IMR-90 (cell line): ENCODE results near the gene PLSCR3. TPM values are rescaled to one million over a fixed set of nuclear protein-coding genes. Genes with fewer than 3 reads are reported as not detected.

ENCODE experiments used
- ATAC-seq: fragments of 200-7000 bp; cut with Tn5 transposase; 2 replicates; pipeline ENCODE4 v1.9.1; 2020; ENCODE audit warnings: low read depth, mild to moderate bottlenecking, moderate library complexity
- BruUV-seq: library from RNA; stranded (reverse); fragments of 400-500 nt; replicated peaks from 2 replicates; lab custom pipeline; 2021; lab: Mats Ljungman, UMichigan
- CTCF ChIA-PET: fragments of 300-600 bp; formaldehyde crosslinking; extraction: SDS; loops from one replicate; lab custom pipeline; 2021; ENCODE audit warnings: antibody characterized with exemption; lab: Yijun Ruan, JAX
- POLR2A ChIA-PET: fragments of 300-600 bp; sonication (Branson Sonifier 250); formaldehyde crosslinking; loops from one replicate; lab custom pipeline; 2022; ENCODE audit warnings: antibody characterized with exemption; ENCODE audit not compliant: unreplicated experiment; lab: Charles Lee
- DNase-seq: peaks from one replicate; pipeline ENCODE4 v3.0.0; 2013
- H2AFZ ChIP-seq: replicated peaks from 2 replicates; pipeline ENCODE3; 2013; ENCODE audit warnings: low read length, mild to moderate bottlenecking; ENCODE audit not compliant: poor library complexity
- H2AK5ac ChIP-seq: 2 replicates; pipeline ENCODE4 v1.6.1; 2013; ENCODE audit warnings: low read depth, low read length, inconsistent platforms
- H2AK9ac ChIP-seq: replicated peaks from 2 replicates; pipeline ENCODE3; 2013; ENCODE audit warnings: mild to moderate bottlenecking, low read depth, low read length, moderate library complexity; ENCODE audit not compliant: poor library complexity
- H2BK120ac ChIP-seq: 2 replicates; pipeline ENCODE4 v1.6.1; 2013; ENCODE audit warnings: low read depth, low read length, inconsistent platforms
- H2BK15ac ChIP-seq: 3 replicates; pipeline ENCODE4 v1.6.1; 2013; ENCODE audit warnings: low read depth, low read length, inconsistent platforms
- H2BK20ac ChIP-seq: 2 replicates; pipeline ENCODE4 v1.6.1; 2013; ENCODE audit warnings: low read depth, mild to moderate bottlenecking, inconsistent platforms, low read length, moderate library complexity
- H2BK5ac ChIP-seq: 2 replicates; pipeline ENCODE4 v1.6.1; 2013; ENCODE audit warnings: mild to moderate bottlenecking, low read depth, low read length, inconsistent platforms; ENCODE audit not compliant: poor library complexity, severe bottlenecking
- H3K14ac ChIP-seq: replicated peaks from 2 replicates; pipeline ENCODE4 v1.6.1; 2013; ENCODE audit warnings: low read depth, low read length, inconsistent platforms
- H3K18ac ChIP-seq: 2 replicates; pipeline ENCODE4 v1.6.1; 2013; ENCODE audit warnings: low read depth, low read length, control low read depth
- H3K23ac ChIP-seq: 2 replicates; pipeline ENCODE4 v1.6.1; 2013; ENCODE audit warnings: low read depth, low read length, inconsistent platforms
- H3K27ac ChIP-seq: 2 replicates; pipeline ENCODE4 v1.5.1; 2013; ENCODE audit warnings: mild to moderate bottlenecking, control low read depth, low read length; ENCODE audit not compliant: insufficient read depth
- H3K27me3 ChIP-seq: 2 replicates; pipeline ENCODE4 v1.6.1; 2013; ENCODE audit warnings: low read length; ENCODE audit not compliant: control insufficient read depth, insufficient read depth
- H3K36me3 ChIP-seq: 2 replicates; pipeline ENCODE4 v1.6.1; 2013; ENCODE audit warnings: low read length, mixed read lengths; ENCODE audit not compliant: control insufficient read depth, insufficient read depth
- H3K4ac ChIP-seq: 2 replicates; pipeline ENCODE4 v1.6.1; 2013; ENCODE audit warnings: low read depth, low read length, inconsistent platforms
- H3K4me1 ChIP-seq: 2 replicates; pipeline ENCODE4 v1.6.1; 2013; ENCODE audit warnings: low read length, mixed read lengths; ENCODE audit not compliant: control insufficient read depth, insufficient read depth
- H3K4me2 ChIP-seq: 2 replicates; pipeline ENCODE4 v1.6.1; 2013; ENCODE audit warnings: low read depth, mild to moderate bottlenecking, control low read depth, low read length, moderate library complexity
- H3K4me3 ChIP-seq: 2 replicates; pipeline ENCODE4 v1.5.1; 2013; ENCODE audit warnings: low read depth, mild to moderate bottlenecking, control low read depth, low read length, moderate library complexity; ENCODE audit not compliant: insufficient read depth
- H3K56ac ChIP-seq: 2 replicates; pipeline ENCODE4 v1.6.1; 2013; ENCODE audit warnings: low read length, inconsistent platforms; ENCODE audit not compliant: insufficient read depth; ENCODE audit errors: extremely low read depth
- H3K79me1 ChIP-seq, 2 experiments: 2 replicates each; pipeline ENCODE4 v1.6.1; 2013; ENCODE audit warnings: low read length in 2 of 2, inconsistent platforms in 1 of 2, low read depth in 1 of 2
- H3K9ac ChIP-seq: 2 replicates; pipeline ENCODE4 v1.6.1; 2013; ENCODE audit warnings: low read depth, low read length, control low read depth
- H3K9me1 ChIP-seq: 2 replicates; pipeline ENCODE4 v1.6.1; 2013; ENCODE audit warnings: low read length, inconsistent platforms; ENCODE audit not compliant: insufficient read depth
- H3K9me3 ChIP-seq: 2 replicates; pipeline ENCODE4 v1.6.1; 2013; ENCODE audit warnings: low read length; ENCODE audit not compliant: control insufficient read depth, insufficient read depth
- H4K20me1 ChIP-seq: 2 replicates; pipeline ENCODE4 v1.6.1; 2013; ENCODE audit warnings: low read length, inconsistent platforms; ENCODE audit not compliant: insufficient read depth
- H4K5ac ChIP-seq: 2 replicates; pipeline ENCODE4 v1.6.1; 2013; ENCODE audit warnings: mild to moderate bottlenecking, low read depth, low read length, control low read depth
- H4K8ac ChIP-seq, 2 experiments: 2 replicates each; pipeline ENCODE4 v1.6.1; 2013; ENCODE audit warnings: low read depth in 2 of 2, low read length in 2 of 2, control low read depth in 1 of 2, inconsistent platforms in 1 of 2
- H4K91ac ChIP-seq: 2 replicates; pipeline ENCODE4 v1.6.1; 2013; ENCODE audit warnings: low read depth, low read length, inconsistent platforms; ENCODE audit not compliant: insufficient read depth
- BHLHE40 ChIP-seq: fragments of 150-350 bp; IDR thresholded peaks from 2 replicates; pipeline ENCODE4 v1.6.1; 2016; ENCODE audit warnings: mild to moderate bottlenecking, low read depth, low read length
- CTCF ChIP-seq: conservative IDR thresholded peaks from 2 replicates; pipeline ENCODE4 v1.5.1; 2012; ENCODE audit warnings: mild to moderate bottlenecking, low read depth, low read length, improper control_type of control experiment
- MAZ ChIP-seq: IDR thresholded peaks from 2 replicates; pipeline ENCODE4 v1.6.1; 2012; ENCODE audit warnings: low read depth, mild to moderate bottlenecking, low read length, improper control_type of control experiment, moderate library complexity, borderline replicate concordance
- MXI1 ChIP-seq: IDR thresholded peaks from 2 replicates; pipeline ENCODE4 v1.6.1; 2012; ENCODE audit warnings: low read depth, mild to moderate bottlenecking, low read length, moderate library complexity, borderline replicate concordance
- RAD21 ChIP-seq: IDR thresholded peaks from 2 replicates; pipeline ENCODE4 v1.6.1; 2012; ENCODE audit warnings: low read length, improper control_type of control experiment
- RCOR1 ChIP-seq: IDR thresholded peaks from 2 replicates; pipeline ENCODE4 v1.6.1; 2012; ENCODE audit warnings: mild to moderate bottlenecking, low read length, improper control_type of control experiment; ENCODE audit not compliant: insufficient replicate concordance
- WGBS, 2 experiments: methylation state at CpG; one replicate each; pipeline versions ENCODE4 v1.1.5 to v1.1.7; 2013; ENCODE audit warnings: missing lambda C conversion rate in 2 of 2; ENCODE audit not compliant: insufficient read length in 1 of 2; ENCODE audit errors: extremely low coverage in 2 of 2; 5-methylcytosine and 5-hydroxymethylcytosine counted together
- dilution Hi-C: fragments of 300-500 bp; cut with HindIII; formaldehyde crosslinking; loops from one replicate; pipeline ENCODE4 v1.14.3; 2018; ENCODE audit warnings: low sequenced_read_pairs; ENCODE audit not compliant: unreplicated experiment
- in situ Hi-C: fragments of 300-500 bp; cut with MboI; formaldehyde crosslinking; loops from 3 replicates; pipeline ENCODE4 v1.14.3; 2019; ENCODE audit warnings: low sequenced_read_pairs, inconsistent platforms, mixed read lengths
- intact Hi-C: fragments of 100-400 bp; cut with micrococcal nuclease; formaldehyde crosslinking; loops from 2 replicates; pipeline ENCODE4 v1.10.0; 2022
- polyA plus RNA-seq, 3 experiments: library from polyadenylated mRNA; depleted of rRNA; stranded (reverse); fragments of >200 nt; gene quantifications; 2 replicates each; pipeline ENCODE4 v1.2.3, GENCODE V29; 2012; ENCODE audit warnings: low replicate concordance in 1 of 3
- total RNA-seq: library from RNA; depleted of rRNA; stranded (reverse); fragments of >200 nt; gene quantifications from 2 replicates; pipeline ENCODE4 v1.2.3, GENCODE V29; 2012

PLSCR3 gene
- total and polyA plus RNA-seq, 2 of the 4 experiments (the other 2 are of a cell fraction), result 6.1 to 116 TPM

- no peak for TF ChIP-seq RCOR1
These were observed 25.7 kb upstream of the PLSCR3 start, which contains the start of gene SPEM1 (continued) for GRCh38 chr17:7419819-7420610.

- no peaks in the 10 kb centered on the region for H3K4me1 ChIP-seq
- no peak for DNase-seq
- in situ Hi-C loops (no loop called here), intact Hi-C loops (no loop called here), dilution Hi-C loops (no loop called here)
- H3K14ac ChIP-seq, result no peak overlapping the region
- ATAC-seq, result no peak
- H2BK15ac ChIP-seq, result no peak overlapping the region
- no peak overlapping the region for H4K5ac ChIP-seq
- H2BK20ac ChIP-seq, result no peak overlapping the region
- no peak overlapping the region for H3K23ac ChIP-seq
- H2AFZ ChIP-seq, result no peak overlapping the region
- no peak overlapping the region for H2BK120ac ChIP-seq
- POLR2A ChIA-PET, result no interaction called here
- 59% methylated on average over 4 of the region's 18 CpGs; no CpG with 5 or more reads in 1 of the 2 experiments for WGBS, 2 experiments
- H3K79me1 ChIP-seq, result no peaks in the 10 kb centered on the region; a peak in 1 of 4 replicates
- no peak overlapping the region for H2AK5ac ChIP-seq
- H3K9me1 ChIP-seq, result 0 out of 2 replicates have a peak, but pooled peaks cover 4% of the 10 kb centered on the region
- H3K4me2 ChIP-seq, result no peak overlapping the region
- no peak overlapping the region for H3K9ac ChIP-seq
- no peak overlapping the region for H3K4ac ChIP-seq
- no peaks in the 10 kb centered on the region for H3K9me3 ChIP-seq
- no peak overlapping the region for H4K91ac ChIP-seq
- H2AK9ac ChIP-seq, result no peak overlapping the region
- H3K36me3 ChIP-seq, result peaks cover 24% of the 10 kb centered on the region
- no peaks in the 10 kb centered on the region for H3K27me3 ChIP-seq
- TF ChIP-seq RAD21 (no peak), MAZ (no peak), CTCF (no peak), BHLHE40 (no peak), RCOR1 (no peak), MXI1 (no peak)
- BruUV-seq, result TSS peak; percentile 60
- no peak overlapping the region for H3K27ac ChIP-seq
- H3K56ac ChIP-seq, result no peak overlapping the region
- no peak overlapping the region for H2BK5ac ChIP-seq
- no peak overlapping the region for H4K8ac ChIP-seq
- H4K20me1 ChIP-seq, result peaks cover 7% of the 10 kb centered on the region; the same call in 1 of the 2 replicates
- no peak overlapping the region for H3K4me3 ChIP-seq
- no peak overlapping the region for H3K18ac ChIP-seq
- CTCF ChIA-PET, result no interaction called here
These were observed 24.3 kb upstream of the PLSCR3 start for GRCh38 chr17:7418472-7419152.
